Prostate gland (tissue), 2 donors: ENCODE measurements around the gene CRYBG3.

ENCODE experiments used
- CTCF ChIP-seq, 4 experiments: fragments of 200-600 bp in 2 of 4; fragments of 450-650 bp in 2 of 4; sonication (generic) in 2 of 4; IDR thresholded peaks; 1 replicate in 3 of 4; 2 replicates in 1 of 4; pipeline ENCODE4 v1.5.1; 2016 to 2019; ENCODE audit warnings: antibody characterized with exemption in 4 of 4, mild to moderate bottlenecking in 2 of 4, moderate library complexity in 2 of 4
- POLR2A ChIP-seq: fragments of 450-650 bp; IDR thresholded peaks from one replicate; pipeline ENCODE4 v1.6.1; 2016; ENCODE audit warnings: antibody characterized with exemption, mild to moderate bottlenecking
- POLR2AphosphoS5 ChIP-seq: sonication (generic); formaldehyde crosslinking; IDR thresholded peaks from one replicate; pipeline ENCODE4 v1.6.1; 2017; ENCODE audit warnings: antibody characterized with exemption

GRCh38 chr3:97882975-97883598 lies 61.3 kb downstream of the CRYBG3 start:
- no peak for TF ChIP-seq POLR2A
- TF ChIP-seq CTCF (IDR thresholded peaks at IDR 0.05): no peak
- TF ChIP-seq POLR2AphosphoS5: no peak
